H1 (cell line): ENCODE data around the gene AGAP3. TPM values are rescaled to one million over a fixed set of nuclear protein-coding genes. Genes with fewer than 3 reads are reported as not detected.

ENCODE experiments used
- ATF2 ChIP-seq: IDR thresholded peaks from 2 replicates; pipeline ENCODE4 v1.6.1; 2012; ENCODE audit warnings: low read length, inconsistent platforms
- CBX8 ChIP-seq: fragments of 300-800, 300-1000 bp; sonication (generic); IDR thresholded peaks from 2 replicates; pipeline ENCODE4 v1.7.1; 2016; ENCODE audit warnings: low read depth, low read length, borderline replicate concordance
- polyA plus RNA-seq, 7 experiments: library from polyadenylated mRNA; depleted of rRNA in 3 of 7; stranded (reverse) in 5 of 7; unstranded in 2 of 7; fragments of >200 nt in 5 of 7; fragments of 200-250 nt in 2 of 7; gene quantifications; 1 replicate in 5 of 7; 2 replicates in 1 of 7; 4 replicates in 1 of 7; pipeline versions ENCODE4 v1.2.1 to v1.2.3, GENCODE V29; 2011 to 2013; ENCODE audit warnings: missing spikeins in 2 of 7, mixed read lengths in 2 of 7
- total RNA-seq: library from RNA; stranded (reverse); fragmentation: NEBNext Ultra II Directional; extraction: Animal tissue kit (Norgen Biotek cat#: 25700); gene quantifications from 2 replicates; pipeline ENCODE4 v1.2.1, GENCODE V29; 2021

AGAP3 gene
- total and polyA plus RNA-seq, 2 of the 8 experiments (the other 6 are each of a cell fraction or from before 2014, with no cell fraction given) = 66.4 to 120 TPM

GRCh38 chr7:151091988-151092387 lies 5.7 kb downstream of the AGAP3 start (continued):
- no peak for TF ChIP-seq CBX8
- no peak for TF ChIP-seq ATF2
